ENCODE measurements around the gene PEAK1. TPM values are rescaled to one million over a fixed set of nuclear protein-coding genes. Genes with fewer than 3 reads are reported as not detected.

PEAK1 gene
- total and polyA plus RNA-seq, 10 of the 15 experiments (the other 5 are each of a cell fraction or from before 2014, with no cell fraction given) = 0.62 to 24.2 (median 11.2) TPM

DNA sequence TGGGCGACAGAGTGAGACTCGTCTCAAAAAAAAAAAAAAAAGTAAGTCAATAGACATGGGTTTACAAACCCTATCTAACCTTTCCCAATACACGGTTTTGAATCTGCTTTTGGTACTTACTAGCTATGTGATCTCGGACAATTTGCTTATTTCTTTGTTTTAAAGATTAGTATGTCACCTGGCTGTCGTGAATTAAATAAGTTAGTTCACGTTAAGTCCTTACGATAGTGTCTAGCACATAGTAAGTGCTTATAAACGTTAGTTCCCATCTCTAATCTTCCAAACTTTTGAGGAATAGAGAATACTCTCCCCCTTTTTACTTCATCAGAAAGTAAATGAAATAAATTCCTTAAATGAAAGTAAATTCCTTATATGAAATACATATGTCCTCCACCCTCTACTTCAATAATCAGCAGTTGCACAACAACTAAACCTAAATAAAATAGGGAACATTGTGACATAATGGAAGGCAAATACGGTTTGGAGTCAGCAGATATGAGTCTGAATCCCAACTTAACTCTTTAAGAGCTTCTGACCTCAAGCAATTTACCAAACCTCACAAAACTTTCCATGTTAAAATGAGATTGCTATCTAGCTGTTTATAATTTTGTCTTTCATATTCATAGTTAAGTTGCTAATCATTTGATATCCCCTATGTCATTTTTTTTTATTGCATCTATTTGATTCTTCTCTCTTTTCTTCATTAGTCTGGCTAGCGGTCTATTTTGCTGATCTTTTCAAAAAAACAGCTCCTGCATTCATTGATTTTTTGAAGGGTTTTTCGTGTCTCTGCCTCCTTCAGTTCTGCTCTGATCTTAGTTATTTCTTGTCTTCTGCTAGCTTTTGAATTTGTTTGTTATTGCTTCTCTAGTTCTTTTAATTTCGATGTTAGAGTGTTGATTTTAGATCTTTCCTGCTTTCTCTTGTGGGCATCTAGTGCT is 134.6 kb downstream of the PEAK1 start:
- no peak for FAIRE-seq
- in situ Hi-C loops (cut with MboI) = no loop called here
- 84% methylated on average over 11 of the region's 12 CpGs for WGBS (ENCODE audit: insufficient coverage, insufficient replicate concordance, low lambda C conversion rate, missing lambda C conversion rate)
- no peak for TF ChIP-seq EZH2 (IDR thresholded peaks at IDR 0.05; ENCODE audit: borderline replicate concordance, control insufficient read depth, low read depth, low read length)
- no peak for TF ChIP-seq ZBED1 (IDR thresholded peaks at IDR 0.05; ENCODE audit: borderline replicate concordance)
- no peak for TF ChIP-seq TCF12 (IDR thresholded peaks at IDR 0.05; ENCODE audit: low read depth, low read length)
- no peak for TF ChIP-seq NFXL1 (IDR thresholded peaks at IDR 0.05; ENCODE audit: borderline replicate concordance)
- TF ChIP-seq, protein P1, sequence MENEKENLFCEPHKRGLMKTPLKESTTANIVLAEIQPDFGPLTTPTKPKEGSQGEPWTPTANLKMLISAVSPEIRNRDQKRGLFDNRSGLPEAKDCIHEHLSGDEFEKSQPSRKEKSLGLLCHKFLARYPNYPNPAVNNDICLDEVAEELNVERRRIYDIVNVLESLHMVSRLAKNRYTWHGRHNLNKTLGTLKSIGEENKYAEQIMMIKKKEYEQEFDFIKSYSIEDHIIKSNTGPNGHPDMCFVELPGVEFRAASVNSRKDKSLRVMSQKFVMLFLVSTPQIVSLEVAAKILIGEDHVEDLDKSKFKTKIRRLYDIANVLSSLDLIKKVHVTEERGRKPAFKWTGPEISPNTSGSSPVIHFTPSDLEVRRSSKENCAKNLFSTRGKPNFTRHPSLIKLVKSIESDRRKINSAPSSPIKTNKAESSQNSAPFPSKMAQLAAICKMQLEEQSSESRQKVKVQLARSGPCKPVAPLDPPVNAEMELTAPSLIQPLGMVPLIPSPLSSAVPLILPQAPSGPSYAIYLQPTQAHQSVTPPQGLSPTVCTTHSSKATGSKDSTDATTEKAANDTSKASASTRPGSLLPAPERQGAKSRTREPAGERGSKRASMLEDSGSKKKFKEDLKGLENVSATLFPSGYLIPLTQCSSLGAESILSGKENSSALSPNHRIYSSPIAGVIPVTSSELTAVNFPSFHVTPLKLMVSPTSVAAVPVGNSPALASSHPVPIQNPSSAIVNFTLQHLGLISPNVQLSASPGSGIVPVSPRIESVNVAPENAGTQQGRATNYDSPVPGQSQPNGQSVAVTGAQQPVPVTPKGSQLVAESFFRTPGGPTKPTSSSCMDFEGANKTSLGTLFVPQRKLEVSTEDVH (IDR thresholded peaks at IDR 0.05; ENCODE audit: low read depth, partially characterized antibody) = no peak
- TF ChIP-seq, protein P2, sequence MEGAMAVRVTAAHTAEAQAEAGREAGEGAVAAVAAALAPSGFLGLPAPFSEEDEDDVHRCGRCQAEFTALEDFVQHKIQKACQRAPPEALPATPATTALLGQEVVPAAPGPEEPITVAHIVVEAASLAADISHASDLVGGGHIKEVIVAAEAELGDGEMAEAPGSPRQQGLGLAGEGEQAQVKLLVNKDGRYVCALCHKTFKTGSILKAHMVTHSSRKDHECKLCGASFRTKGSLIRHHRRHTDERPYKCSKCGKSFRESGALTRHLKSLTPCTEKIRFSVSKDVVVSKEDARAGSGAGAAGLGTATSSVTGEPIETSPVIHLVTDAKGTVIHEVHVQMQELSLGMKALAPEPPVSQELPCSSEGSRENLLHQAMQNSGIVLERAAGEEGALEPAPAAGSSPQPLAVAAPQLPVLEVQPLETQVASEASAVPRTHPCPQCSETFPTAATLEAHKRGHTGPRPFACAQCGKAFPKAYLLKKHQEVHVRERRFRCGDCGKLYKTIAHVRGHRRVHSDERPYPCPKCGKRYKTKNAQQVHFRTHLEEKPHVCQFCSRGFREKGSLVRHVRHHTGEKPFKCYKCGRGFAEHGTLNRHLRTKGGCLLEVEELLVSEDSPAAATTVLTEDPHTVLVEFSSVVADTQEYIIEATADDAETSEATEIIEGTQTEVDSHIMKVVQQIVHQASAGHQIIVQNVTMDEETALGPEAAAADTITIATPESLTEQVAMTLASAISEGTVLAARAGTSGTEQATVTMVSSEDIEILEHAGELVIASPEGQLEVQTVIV (IDR thresholded peaks at IDR 0.05; ENCODE audit: borderline replicate concordance, partially characterized antibody) = no peak
- no peak for TF ChIP-seq POLR2AphosphoS5 (IDR thresholded peaks at IDR 0.05; ENCODE audit: low read length)
- TF ChIP-seq EP300 (IDR thresholded peaks at IDR 0.05; ENCODE audit: borderline replicate concordance in 1 of 2, control insufficient read depth in 1 of 2, low read depth in 2 of 2, low read length in 2 of 2) = no peak
- no peak for TF ChIP-seq SRF (IDR thresholded peaks at IDR 0.05; ENCODE audit: low read depth in 2 of 2, low read length in 2 of 2)
- TF ChIP-seq IRF4 (IDR thresholded peaks at IDR 0.05; ENCODE audit: low read depth, low read length) = no peak
- TF ChIP-seq BRCA1 (IDR thresholded peaks at IDR 0.05; ENCODE audit: low read depth, low read length) = no peak
- no peak for TF ChIP-seq RB1 (IDR thresholded peaks at IDR 0.05; ENCODE audit: borderline replicate concordance)
- no peak for TF ChIP-seq HDGF (IDR thresholded peaks at IDR 0.05)

More for the DNA sequence above, 134.6 kb downstream of the PEAK1 start:
- H3K27ac ChIP-seq (ENCODE audit: control insufficient read depth, insufficient read depth) = no peak overlapping the region
- ATAC-seq = no peak
- SMC1A ChIA-PET (ENCODE audit: uncharacterized antibody, unreplicated experiment) = interaction anchor here (0.6 to 2.2 kb wide), 6 partner anchors 13 to 132 kb away, joined by 3 to 11 read pairs (median 3); no protein-coding TSS in a partner anchor
- no TSS peak for BruUV-seq (replicated peaks)
- H3K36me3 ChIP-seq (ENCODE audit: control insufficient read depth in 2 of 2, insufficient read depth in 2 of 2, low read length in 1 of 2) = no peaks in the 10 kb centered on the region
- POLR2A ChIA-PET = interaction anchor here (0.6 kb wide), 1 partner anchor 831 kb away, joined by 3 read pairs; no protein-coding TSS in a partner anchor
- intact Hi-C loops (cut with micrococcal nuclease; ENCODE audit: unreplicated experiment) = no loop called here
- H3K9ac ChIP-seq (ENCODE audit: control insufficient read depth, insufficient read depth, low read length) = no peak overlapping the region
- no peak overlapping the region for H3K4me2 ChIP-seq (ENCODE audit: control insufficient read depth, insufficient read depth)
- H3K4me1 ChIP-seq (ENCODE audit: control insufficient read depth, insufficient read depth, low read length) = no peaks in the 10 kb centered on the region
- no peaks in the 10 kb centered on the region for H4K20me1 ChIP-seq (ENCODE audit: control insufficient read depth, insufficient read depth)
- no peak for DNase-seq (ENCODE audit: low read depth, low spot score)
- no peaks in the 10 kb centered on the region for H3K9me3 ChIP-seq (replicated peaks; ENCODE audit: control insufficient read depth, insufficient read depth, low read length)
- H2AFZ ChIP-seq (ENCODE audit: control insufficient read depth, low read depth, low read length) = no peak overlapping the region
- no peak overlapping the region for H3K4me3 ChIP-seq
- RAD21 ChIA-PET (ENCODE audit: unreplicated experiment) = interaction anchor here (1.2 to 1.4 kb wide), 2 partner anchors 41 to 125 kb away, joined by 3 read pairs; no protein-coding TSS in a partner anchor
- H3K79me2 ChIP-seq (ENCODE audit: control insufficient read depth, insufficient read depth, low read length) = no peaks in the 10 kb centered on the region
- CTCF ChIA-PET = interaction anchor here (0.5 to 1.5 kb wide), 7 partner anchors 11 to 1260 kb away, joined by 3 to 4 read pairs (median 3); no protein-coding TSS in a partner anchor
- H3K27me3 ChIP-seq (replicated peaks in 1 of 2; ENCODE audit: control insufficient read depth in 2 of 2, insufficient read depth in 2 of 2, low read length in 1 of 2) = no peaks in the 10 kb centered on the region

All from GM12878 (cell line).